Measurements from ENCODE around the gene TNFRSF25. TPM values are rescaled to one million over a fixed set of nuclear protein-coding genes. Genes with fewer than 3 reads are reported as not detected.
A peak's percentile ranks its signal among the peaks of the same experiment; 100 is the strongest.

Gene TNFRSF25
- total RNA-seq, 1 experiment from 2014 or later: 1.2 TPM

DNA sequence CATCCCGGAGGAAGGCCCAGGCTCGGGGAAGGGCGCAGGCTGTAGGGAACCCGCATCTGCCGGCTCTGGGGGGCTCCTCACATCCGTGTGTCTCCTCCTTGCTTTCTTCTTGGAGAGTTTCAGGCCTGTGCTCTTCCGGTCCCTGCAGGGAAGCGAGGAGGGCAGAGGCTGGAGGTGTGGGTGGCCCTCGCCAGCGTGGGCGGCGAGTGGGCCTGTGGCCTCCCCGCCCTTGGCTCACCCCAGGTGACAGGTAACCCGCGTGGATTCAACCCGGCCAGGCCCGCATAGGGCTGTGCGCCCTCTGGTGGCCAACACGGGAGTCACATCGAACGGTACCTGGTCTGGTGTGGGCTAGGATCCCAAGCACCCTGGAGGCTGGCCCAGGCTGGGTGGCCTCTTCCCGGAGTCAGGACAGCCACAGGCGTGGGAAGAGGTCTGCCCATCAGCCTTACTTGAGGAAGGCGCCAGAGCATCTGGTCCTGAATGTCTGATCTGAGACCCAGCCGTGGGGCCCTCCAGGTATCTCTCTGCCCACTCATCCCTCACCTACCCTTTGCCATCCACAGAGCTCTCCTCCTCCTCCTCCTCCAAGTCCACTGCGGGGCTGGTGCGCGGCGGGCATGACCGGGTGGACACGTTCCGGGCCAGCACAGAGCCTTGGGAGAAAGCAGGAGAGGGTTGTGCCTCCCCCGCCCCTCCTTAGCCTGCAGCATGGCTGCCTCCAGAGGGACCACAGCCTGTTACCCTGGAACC, 9.6 kb upstream of the TNFRSF25 start:
- DNase-seq (ENCODE audit: low read depth, low spot score): peak; percentile 49
- in situ Hi-C loops (cut with HindIII; ENCODE audit: low pct_unique_long_range_greater_than_20kb, low sequenced_read_pairs): no loop called here

DNA sequence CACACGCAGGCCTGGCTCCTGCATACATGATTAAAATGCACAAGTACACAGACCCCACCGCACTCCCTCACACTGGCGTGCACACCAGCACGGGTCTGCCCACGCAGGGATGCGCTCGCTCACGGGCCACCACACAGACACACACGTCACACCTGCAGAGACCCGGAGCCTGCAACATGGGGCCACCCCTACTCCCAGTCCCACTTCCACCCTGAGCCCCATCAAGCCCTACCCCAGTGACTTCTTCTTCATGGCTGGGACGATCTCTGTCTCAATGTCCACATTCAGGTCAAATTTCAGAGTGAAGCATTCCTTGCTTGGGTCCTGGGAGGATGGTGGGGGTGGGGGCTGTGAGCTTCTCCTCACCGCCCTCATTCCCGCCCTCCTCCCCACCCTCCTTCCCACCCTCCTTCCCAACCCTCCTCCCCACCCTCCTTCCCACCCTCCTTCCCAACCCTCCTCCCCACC, 8.9 kb upstream of the TNFRSF25 start:
- no peak for DNase-seq (ENCODE audit: low read depth, low spot score)
- in situ Hi-C loops (cut with HindIII; ENCODE audit: low pct_unique_long_range_greater_than_20kb, low sequenced_read_pairs): no loop called here

DNA sequence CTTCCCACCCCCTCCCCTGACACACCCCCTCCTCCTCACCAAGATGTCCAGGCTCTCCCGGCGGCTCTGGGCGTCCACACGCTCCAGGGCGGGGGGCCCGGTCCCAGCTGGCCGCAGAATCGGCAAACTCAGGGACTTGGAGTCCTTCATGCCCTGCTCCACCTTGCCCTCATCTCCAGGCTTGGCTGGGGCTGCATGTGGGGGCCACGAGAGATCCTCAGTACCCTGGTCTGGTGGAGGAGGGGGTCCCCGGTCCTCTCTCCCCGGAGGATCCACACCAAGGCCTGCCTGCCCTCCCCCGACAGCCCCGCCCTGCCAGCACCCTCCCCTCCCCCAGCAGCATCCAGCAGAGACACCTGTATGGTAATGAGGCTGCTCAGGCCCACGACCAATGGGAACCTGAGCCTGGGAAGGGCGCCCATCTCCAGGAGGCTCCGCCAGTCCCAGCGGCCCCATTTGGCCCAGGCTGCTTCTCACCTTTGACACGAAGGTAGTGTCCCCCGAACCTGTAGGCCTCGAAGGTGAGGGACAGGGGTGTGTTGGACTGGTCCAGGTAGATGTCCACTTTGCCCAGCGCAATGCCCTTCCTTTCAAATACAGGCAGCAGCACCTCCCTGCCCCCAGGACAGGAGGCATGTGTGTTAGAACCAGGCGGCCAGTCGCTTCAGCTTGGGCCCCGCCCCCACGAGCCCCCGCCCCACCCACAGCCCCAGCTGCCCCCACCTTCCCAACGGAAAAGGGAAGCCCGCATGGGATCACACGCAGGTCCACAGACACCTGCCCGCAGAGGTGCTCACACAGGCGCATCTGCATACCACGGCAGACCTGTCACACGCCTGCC, 8.2 kb upstream of the TNFRSF25 start:
- in situ Hi-C loops (cut with HindIII; ENCODE audit: low pct_unique_long_range_greater_than_20kb, low sequenced_read_pairs): no loop called here
- no peak for DNase-seq (ENCODE audit: low read depth, low spot score)

DNA sequence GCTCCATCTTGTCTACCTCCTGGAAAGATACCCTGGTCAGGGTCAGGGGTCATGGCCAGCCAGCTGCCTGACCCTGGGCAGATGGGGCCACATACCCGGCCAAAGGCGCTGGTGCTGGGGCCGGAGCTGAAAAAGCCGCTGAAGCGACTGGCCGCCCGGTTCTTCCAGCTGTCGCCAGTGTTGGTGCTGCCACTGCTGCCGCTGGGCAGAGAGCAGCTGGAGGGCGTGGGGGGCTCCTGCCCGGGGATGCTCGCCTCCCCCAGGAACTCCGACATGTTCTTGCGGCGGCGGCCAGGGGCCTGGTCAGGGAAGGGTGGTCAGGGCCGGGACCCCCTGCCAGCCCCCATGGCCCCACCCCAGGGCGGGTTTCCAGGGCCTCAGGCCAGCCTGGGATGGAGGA, 7.2 kb upstream of the TNFRSF25 start:
- in situ Hi-C loops (cut with HindIII; ENCODE audit: low pct_unique_long_range_greater_than_20kb, low sequenced_read_pairs): no loop called here
- no peak for DNase-seq (ENCODE audit: low read depth, low spot score)

DNA sequence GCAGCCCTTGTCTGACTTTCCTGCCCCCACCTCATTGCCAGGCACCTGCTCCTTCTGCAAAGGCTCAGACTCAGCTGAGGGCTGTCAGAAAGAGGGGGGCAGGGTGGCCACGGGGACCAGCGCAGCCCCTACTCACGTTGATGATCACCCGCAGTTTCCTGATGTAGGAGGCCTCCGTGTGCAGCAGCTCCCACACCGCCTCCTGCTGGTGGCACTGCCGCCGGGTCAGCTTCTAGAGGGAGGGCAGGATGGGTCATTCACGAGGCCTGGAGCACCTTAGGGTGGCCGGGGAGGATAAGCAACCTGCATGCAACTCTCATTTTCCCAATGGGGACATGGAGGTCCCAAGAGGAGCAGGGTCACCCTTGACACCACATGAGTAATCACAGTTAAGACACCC, 6.4 kb upstream of the TNFRSF25 start:
- no peak for DNase-seq (ENCODE audit: low read depth, low spot score)
- in situ Hi-C loops (cut with HindIII; ENCODE audit: low pct_unique_long_range_greater_than_20kb, low sequenced_read_pairs): no loop called here

DNA sequence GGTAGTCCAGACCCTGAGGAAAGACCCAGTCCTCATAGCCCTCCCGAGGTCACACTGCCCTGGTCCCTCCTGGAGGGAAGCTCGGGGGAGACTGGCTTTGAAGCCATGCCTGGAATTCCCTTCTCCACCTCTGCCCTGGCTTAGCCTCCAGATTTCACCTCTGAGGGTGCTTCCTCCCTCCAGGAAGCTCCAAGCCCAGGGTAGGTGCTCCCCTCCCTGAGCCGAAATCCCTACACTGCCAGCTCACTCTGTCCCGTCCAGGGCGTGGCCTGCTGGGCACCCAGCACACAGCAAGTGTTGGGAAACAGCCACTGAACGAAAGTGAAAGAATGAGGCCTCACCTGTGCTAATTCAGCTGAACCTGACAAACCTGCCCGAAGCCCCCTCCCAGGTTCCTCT, 6.0 kb upstream of the TNFRSF25 start:
- DNase-seq (ENCODE audit: low read depth, low spot score): no peak
- in situ Hi-C loops (cut with HindIII; ENCODE audit: low pct_unique_long_range_greater_than_20kb, low sequenced_read_pairs): no loop called here

DNA sequence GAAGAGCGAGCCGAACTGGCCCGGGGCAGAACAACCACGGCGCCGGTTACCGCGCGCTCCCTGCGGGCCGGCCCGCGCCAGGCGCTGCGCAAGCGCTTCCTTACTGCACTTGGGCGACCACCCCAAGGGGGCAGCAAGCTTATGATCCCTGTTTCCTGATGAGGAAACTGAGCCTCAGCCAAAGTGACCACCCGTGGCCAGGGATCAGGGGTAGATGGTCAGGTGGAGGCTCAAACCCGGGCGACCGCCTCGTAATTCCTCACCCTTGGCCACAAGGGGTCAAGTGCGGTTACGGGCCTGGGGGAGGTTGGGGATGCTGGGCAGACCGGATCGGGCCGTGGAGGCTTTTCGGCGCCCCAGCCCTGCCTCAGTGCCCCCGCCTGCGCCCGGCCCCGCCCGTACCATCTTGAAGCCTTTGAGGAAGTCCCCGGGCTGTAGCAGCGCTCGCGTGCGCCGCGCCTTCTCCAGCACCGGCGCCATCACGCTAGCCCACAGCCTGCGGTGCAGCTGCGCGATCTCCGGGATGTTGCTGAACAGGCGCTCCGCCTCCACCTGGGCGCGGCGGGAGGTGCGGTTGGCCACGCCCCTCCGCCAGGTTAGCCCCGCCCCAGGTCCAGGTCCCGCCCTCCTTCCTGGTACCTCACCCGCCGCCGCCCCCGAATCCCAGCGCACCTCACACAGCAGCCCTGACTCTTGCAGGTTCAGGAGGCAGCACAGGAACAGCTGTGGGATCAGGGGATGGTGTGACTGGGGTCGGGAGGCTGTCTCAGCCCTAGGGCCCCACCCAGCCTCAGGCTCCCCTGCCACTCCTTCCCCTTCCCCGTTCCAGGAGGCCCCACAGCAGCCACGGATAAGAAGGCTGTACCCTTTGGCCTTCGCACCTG, 5.4 kb upstream of the TNFRSF25 start:
- no peak for DNase-seq (ENCODE audit: low read depth, low spot score)
- in situ Hi-C loops (cut with HindIII; ENCODE audit: low pct_unique_long_range_greater_than_20kb, low sequenced_read_pairs): no loop called here

DNA sequence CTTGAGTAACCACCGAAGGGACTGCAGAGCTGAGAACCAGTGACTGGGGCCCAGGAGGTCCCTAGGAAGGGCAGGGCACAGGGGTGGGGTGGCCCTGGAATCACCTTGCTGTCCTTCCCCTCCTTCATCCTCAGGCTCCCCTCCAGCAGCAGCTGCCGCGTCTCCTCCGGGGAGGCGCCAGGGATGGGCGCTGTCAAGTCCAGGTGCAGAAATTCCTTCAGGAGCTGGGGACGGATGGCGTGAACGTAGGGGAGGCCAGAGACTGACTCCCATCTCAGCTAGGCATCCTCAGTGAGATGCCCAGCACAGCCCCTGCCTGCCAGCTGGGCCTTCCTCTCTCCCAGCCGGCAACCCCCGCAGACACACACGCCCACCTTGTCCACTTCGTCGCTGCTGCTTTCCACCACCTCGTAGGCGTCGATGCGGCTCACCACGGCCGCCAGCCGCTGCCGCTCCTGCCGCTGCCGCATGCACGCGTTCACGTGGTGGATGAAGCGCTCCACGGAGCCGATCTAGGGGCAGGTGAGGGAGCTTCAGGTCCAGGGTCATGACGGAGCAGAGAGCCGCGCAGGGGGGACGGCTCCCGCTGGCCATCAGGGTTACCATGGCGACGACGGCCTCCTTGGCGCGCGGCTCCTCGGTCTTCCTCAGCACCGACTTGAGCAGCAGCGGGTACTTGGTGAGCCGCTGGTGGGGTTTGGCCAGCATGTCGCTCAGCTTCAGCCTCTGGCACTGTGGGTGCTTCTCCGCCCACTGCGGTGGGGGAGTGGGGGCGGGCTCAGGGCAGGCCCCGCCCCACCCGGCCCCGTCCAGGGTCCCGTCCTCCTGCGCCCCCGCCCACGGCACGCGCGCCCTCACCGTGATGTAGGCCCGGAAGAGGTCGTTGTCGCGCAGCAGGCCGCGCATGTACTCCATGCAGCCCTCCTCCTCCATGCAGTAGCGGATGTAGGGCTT, 4.4 kb upstream of the TNFRSF25 start:
- DNase-seq (ENCODE audit: low read depth, low spot score): no peak
- in situ Hi-C loops (cut with HindIII; ENCODE audit: low pct_unique_long_range_greater_than_20kb, low sequenced_read_pairs): no loop called here

DNA sequence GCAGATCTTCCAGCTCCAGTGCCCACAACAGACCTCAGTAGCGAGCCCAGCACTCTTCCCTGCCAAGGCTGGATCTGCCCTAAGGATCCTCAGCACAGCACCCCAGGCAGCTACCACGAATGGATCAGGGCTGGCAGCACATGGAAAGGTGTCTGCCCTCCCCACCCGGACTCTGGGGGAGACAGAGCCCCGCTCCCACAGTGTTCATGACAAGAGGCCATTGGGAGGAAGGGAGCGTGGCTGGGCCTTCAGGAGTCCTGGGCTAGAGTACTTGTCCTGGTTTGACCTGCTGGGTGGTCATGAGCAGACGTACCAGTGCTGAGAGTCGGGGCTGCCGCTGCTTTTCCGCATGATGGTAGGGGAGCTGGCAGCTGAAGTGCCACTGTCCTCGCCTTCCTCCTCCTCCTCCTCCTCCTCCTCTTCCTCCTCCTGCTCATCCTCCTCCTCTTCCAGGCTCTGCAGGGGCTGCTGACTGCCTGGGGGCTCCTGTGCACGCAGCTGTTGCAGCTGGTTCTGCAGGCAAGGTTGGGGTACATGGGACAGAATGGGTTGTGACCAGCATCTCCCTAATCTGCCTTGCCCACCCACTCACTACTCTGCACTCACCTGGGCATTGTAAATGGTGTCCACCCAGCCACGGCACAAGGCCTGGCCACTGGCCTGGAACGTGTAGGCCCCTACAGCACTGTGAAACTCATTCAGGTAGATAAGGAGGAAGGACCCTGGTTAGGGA, 2.9 kb upstream of the TNFRSF25 start:
- DNase-seq (ENCODE audit: low read depth, low spot score): no peak
- in situ Hi-C loops (cut with HindIII; ENCODE audit: low pct_unique_long_range_greater_than_20kb, low sequenced_read_pairs): no loop called here

DNA sequence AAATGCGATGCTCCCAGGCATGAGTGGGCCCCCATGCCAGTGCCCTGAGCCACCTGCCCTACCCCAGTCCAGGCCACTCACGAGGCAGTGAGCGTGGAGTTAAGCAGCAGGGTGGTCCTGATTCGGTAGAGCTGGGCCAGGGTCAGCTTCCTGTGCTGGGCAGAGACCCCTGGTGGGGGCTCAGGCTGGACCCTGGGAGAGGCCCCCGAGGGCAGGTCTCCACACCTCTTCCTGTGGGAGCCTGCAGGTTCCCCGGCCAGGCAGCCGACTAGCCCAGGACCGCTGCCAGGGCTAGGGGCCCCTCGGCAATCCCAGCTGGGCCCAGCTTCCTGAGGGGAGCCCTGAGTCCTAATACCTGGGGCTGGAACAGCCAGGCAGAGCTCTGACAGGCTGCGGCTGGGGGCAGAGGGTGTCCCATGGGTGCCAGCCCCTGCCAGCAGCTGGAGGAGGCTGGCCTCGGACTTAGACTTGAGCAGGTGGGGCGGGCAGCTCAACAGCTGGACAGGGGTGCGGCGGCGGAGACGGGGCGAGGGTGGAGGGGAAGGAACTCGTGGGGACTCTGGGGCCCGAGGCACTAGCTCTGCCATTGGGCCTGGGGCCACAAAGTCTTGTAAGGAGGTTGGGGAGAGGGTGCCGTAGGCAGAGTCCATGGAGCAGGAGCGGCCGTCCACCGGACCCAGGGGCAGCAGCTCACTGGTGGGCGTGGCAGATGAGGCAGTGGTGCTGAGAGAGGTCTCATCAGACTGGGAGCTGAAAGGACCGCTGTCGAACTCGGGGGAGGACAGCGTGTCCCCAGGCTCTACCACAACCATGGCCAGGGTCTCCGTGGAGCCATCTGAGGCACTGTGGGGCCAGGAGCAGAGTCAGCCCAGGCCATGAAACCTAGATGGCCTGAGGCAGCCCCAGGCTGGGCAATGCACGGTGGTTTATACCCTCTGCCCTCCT, 2.0 kb upstream of the TNFRSF25 start:
- DNase-seq (ENCODE audit: low read depth, low spot score): no peak
- in situ Hi-C loops (cut with HindIII; ENCODE audit: low pct_unique_long_range_greater_than_20kb, low sequenced_read_pairs): no loop called here

DNA sequence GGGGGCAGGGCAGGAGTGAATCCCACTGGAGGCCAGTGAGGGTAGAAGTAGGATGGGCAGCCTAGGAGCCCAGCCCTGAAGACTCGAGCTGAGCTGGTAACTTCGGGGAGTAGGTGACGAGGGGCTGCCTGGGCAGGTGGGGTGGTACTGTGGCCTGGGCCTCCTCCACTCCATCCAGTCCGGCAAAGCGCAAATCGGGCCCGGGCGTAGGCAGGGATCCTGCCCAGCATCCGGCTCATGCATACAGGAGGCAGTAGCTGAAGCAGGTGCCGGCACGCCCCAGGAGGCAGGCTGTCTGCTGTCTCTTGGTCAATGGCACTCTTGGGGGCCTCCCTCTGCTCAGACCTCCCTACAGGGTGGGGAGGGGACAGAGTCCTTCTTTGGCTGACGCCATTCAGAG, 1.3 kb upstream of the TNFRSF25 start:
- DNase-seq (ENCODE audit: low read depth, low spot score): no peak
- in situ Hi-C loops (cut with HindIII; ENCODE audit: low pct_unique_long_range_greater_than_20kb, low sequenced_read_pairs): no loop called here

DNA sequence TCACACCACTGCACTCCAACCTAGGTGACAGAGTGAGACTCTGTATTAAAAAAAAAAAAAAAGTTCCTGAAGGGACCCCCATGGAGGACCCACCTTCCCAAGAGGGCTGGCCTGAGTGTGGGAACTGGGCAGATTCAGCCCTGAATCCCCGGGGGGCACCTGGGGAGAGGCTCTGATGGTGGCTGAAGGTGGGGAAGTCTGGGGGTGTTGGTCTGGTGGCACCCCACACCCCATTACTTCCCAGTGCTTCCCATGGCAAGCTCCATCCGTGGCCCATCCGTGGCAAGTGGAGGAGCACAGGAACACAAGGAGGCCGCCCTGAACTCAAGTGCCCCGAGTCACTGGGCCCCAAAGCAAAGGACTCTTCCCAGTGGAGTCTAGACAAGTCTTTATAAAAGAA, 778 bp upstream of the TNFRSF25 start:
- DNase-seq (ENCODE audit: low read depth, low spot score): no peak
- in situ Hi-C loops (cut with HindIII; ENCODE audit: low pct_unique_long_range_greater_than_20kb, low sequenced_read_pairs): no loop called here

DNA sequence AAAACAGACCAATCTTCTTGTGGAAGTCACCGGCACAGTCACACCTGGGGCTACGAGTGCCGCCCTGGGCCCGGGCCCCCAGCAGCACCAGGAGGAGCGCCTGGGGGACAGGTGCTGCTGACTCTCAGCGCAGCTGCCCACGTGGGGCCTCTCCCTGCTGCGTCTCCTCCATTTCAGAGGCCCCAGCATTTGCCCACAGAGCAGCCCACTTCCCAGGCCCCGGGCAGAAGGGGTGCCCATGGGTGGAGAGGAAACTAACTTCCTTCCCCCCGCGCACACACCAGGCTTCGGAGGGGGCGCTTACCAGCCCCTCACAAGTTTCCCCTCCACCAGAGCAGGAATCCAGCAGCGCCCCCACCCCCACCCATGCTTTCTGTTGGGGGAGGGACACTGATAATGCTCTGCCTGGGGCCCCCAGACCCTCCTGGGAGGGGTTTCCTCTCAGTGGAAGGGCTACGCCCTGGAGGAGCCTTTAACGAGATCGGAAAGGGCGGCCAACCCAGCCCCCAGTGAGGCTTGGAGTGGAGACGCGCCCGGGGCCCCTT, 440 bp downstream of the TNFRSF25 start:
- no peak for DNase-seq (ENCODE audit: low read depth, low spot score)
- in situ Hi-C loops (cut with HindIII; ENCODE audit: low pct_unique_long_range_greater_than_20kb, low sequenced_read_pairs): no loop called here

DNA sequence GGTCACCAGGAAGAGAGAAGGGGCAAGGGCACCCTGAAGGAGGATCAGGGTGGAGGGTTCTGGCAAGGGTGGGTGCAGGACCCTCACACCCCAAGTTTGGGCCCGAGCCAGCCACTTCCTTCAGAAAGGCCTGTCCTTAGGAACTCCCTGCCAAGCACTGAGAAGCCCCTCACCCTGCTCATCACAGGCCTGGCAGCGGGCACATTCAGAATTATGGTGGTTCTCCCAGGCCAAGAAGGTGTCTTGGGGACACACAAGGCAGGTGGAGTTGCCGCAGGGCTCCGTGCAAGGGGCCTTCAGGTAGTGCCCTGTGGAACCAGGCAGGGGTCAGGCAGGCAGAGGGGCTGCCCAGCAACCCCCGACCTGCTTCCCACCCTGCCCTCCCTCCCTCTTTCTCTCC, 1.1 kb downstream of the TNFRSF25 start:
- DNase-seq (ENCODE audit: low read depth, low spot score): no peak
- in situ Hi-C loops (cut with HindIII; ENCODE audit: low pct_unique_long_range_greater_than_20kb, low sequenced_read_pairs): no loop called here

DNA sequence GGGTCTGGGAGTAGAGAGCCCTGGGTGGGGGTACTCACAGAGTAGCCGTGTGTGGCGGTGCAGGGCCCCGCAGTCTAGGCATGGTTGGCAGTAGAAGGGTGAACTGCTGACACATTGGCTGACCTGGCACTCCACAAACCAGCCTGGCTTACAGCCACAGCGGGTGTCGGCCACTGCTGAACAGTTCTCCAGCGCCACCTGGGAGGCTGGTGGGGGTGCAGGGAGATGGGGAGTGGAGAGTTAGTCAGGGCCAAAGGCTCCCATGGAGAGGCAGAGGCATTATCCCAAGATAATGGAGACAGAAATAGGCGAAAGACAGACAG, 1.5 kb downstream of the TNFRSF25 start:
- DNase-seq (ENCODE audit: low read depth, low spot score): no peak
- in situ Hi-C loops (cut with HindIII; ENCODE audit: low pct_unique_long_range_greater_than_20kb, low sequenced_read_pairs): no loop called here

DNA sequence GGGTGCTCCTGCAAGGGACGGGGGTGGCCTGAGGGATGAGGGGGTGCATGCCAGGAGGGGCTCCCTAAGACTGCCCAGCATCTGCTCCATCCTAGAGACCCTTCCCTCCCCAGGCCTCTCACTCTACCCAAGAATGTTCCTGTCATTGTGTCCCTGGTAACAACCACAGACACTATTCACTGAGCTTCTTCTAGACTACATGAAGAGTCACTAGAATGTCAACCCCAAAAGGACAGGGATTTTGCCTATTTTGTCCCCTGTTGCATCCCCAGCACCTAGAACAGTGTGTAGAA, 2.9 kb downstream of the TNFRSF25 start:
- DNase-seq (ENCODE audit: low read depth, low spot score): no peak
- in situ Hi-C loops (cut with HindIII; ENCODE audit: low pct_unique_long_range_greater_than_20kb, low sequenced_read_pairs): no loop called here
